ENCODE measurements around the gene GRIA3.

Gene GRIA3

DNA sequence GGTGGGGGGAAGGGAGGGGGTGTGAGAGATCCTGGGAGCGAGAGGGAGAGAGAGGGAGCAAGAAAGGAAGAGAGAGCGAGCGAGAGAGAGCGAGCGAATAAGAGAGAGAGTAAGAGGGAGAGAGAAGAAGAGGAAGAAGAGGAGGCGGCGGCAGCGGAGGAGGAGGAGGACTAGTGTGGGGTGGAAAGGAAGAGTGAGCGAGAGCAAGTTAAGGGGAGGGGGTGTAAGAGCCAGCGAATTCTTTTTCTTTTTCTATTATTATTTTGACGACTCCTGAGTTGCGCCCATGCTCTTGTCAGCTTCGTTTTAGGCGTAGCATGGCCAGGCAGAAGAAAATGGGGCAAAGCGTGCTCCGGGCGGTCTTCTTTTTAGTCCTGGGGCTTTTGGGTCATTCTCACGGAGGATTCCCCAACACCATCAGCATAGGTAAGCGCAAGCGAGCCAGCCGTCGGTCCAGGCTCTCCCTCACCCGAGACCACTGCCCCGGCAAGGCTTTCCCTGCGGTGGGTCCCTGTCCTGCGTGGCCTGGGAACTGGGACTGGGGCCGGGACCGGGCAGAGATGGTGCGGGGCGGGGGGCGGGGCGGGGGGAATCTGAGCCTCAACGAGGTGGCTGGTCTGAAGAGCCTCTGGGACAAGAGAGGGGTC, at the start of gene GRIA3:
GRIA3 (plus strand) TSS at position 60 of the 647 bp plus-strand sequence; CDS start at position 318, 258 bp downstream.
- no peak for DNase-seq

DNA sequence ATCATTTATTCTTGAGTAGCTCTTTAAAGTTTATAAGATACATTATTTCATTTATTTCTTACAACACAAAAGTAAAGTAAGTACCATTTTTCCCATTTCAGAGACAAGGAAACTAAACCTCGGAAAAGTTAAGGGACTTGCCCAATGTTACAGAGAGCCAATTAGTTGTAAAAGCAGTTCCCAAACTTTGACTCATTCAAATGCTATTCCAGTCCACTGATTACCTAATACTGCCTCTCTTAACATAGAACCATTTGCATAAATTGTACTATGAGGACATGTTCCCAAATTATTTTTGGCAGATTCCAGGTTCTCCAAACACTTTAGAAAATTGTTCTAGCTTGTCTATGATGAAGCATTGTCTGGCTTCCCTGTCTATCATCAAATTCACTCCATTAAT, 45.6 kb upstream of the GRIA3 start:
- no peak for DNase-seq

DNA sequence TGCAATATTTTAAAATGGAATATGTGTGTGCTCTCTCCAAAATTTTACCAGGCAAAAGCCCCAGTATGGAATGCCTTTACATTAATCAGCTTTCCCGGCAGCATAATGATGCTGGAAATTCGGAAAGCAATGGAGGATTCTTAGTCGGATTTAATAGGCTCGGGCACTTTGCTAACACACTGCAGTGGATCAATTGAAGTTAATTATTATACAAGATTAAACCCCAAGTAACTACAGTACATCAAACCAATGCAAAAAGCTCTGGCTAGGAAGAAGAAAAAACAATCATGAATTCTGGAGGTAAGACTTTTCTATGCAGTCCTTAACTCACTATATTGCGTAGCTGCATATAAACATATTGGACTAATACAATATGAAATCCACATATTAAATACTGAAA, 43.6 kb upstream of the GRIA3 start:
- DNase-seq, result no peak

DNA sequence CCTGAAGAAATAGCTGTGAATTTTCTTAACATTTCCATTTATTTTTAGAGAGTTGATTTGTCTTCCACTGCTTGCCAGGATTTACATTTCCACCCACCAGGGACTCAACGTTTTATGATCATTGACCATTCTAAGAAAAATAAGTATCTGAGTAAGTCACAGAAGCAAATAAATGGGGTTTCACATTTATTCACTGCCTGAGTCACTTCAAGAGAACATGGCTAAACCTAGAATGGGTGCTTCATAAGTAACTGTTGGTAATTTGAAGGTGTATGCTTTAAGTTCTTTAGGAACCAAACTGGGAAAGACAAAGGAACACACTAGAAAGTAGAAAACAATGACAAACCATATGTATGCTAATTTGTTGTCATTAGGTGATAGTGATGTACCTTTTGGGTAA, 43.2 kb upstream of the GRIA3 start:
- no peak for DNase-seq

DNA sequence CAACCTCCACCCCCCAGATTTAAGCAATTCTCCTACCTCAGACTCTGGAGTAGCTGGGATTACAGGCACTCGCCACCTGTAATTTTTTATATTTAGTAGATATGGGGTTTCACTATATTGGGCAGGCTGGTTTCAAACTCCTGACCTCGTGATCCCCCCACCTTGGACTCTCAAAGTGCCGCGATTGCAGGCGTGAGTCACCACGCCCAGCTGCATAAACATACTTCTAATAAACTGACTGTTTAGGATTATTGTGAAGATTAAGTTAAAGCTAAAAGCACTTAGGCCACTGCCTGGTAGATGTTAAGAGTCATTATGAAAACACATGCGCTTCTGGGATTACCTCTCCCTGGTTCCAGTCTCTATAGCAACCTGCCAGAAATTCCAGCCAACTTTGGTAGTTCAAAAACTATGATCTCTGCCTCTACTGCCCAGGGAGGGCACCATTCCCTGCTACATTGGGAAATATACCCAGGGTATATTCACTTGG, 30.2 kb upstream of the GRIA3 start:
- no peak for DNase-seq

DNA sequence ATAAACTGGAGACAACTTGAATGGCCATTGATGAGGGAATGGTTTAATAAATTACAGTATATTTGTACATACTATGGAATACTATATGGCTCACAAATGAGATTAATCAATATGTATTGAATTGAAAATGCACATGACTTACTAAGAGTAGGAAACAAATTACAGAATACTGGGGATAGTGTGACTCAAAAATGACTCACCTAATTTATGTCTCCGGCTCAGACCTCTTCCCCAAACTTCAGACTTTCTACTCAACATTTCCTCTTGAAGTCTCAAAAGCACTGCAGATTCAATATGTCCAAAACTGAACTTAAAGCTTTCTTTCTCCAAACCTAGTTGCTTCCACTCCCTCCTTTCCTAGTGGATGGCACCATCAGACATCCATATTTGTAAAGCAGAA, 28.8 kb upstream of the GRIA3 start:
- no peak for DNase-seq

DNA sequence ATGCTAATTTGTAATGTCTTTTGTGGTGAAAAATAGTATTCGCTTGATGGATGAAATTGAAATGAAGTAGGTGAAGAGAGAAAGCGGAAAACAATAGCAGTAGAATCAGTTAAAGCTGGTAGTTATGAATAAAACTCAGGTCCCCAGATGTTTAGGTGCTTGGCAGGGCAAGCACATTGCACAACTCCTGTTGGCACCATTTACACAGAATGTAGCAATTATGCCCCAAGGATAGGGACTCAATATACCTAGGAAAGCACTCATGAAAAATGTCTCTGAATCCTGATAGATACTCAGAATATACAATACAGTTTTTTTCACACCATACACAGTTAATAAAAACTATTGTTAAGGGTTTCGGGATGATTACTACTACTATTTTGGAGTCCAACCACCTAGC, 26.5 kb upstream of the GRIA3 start:
- no peak for DNase-seq

DNA sequence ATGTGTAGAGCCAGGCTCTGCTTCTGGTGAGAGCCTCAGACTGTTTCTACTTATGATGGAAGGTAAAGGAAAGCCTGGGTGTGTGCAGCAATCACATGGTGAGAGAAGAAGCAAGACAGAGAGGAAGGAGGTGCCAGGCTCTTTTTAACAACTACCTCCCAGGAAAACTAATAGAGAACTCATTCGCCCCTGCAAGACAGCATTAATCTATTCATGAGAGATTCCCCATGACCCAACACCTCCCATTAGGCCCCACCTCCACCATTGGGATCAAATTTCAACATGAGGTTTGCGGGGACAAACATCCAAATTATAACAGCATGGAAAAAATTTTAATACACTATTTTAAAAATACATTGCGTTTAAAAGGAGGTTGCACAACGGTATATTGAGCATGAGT, 24.7 kb upstream of the GRIA3 start:
- DNase-seq, result no peak

DNA sequence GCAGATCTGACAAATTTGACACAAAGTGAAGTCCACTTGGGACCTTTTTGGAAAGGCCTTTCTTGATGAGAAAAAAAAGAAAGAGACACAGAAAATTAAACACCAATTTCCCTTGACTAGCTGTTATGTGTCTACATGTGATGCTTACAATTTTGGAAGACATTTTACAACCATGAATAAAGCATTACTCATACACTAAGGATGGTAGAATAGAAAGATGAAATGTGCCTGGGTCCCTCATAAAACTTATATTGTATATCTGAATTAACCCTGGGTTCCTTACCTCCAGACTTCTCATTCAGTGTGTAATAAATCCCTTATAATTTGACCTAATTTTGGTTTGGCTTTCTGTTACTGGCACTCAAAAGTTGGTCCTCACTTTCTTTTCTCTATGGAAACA, 16.5 kb upstream of the GRIA3 start:
- DNase-seq, result no peak

DNA sequence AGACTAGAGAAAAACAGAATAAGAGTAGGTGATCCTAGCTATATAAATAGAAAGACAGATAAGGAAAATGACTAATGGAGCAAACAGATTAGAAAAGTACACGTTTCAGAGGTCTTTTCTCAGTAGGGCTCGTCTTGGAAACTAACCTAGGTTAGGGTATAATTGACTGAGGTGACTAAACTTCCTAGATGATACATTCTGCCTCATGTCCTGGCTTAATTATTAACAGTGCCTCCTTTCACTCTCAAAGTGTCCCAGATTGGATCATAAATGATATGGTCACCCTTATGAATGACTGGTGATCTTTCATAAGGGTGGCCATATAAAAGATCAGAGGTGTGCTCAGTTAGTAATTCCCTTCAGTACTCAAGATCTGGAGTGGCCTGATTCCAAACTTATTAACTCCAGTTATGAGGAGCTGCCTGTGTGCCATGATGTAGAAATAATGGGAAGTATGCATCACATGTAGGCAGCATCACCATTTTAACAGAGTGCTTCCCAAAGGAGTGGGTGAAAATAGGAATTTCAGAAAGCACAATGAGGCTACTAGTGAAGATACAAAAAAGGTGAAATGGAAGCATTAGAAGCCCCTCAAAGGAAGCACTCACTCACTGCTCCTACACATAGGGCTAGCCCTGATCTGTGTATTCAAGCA, 14.7 kb upstream of the GRIA3 start:
- DNase-seq, result no peak

DNA sequence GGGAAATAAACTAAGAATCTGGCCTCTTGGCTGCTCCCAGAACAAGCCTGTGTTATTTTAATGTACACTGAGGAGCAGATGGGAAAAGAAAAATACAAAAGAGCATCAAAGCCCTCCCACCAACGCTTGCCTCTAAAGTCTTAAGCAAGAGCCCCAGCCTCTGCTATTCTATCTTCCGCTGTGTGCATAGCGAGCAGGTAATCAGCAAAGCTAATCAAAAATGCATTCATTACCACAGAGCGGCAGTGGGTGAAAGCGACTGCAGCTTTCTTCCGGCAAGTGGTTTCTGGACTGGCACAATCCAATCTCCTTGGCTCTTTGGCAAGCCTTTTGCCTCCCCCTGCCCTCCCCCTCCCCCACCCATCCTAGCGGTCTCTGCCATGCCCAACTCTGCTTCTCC, 13.5 kb upstream of the GRIA3 start:
- no peak for DNase-seq

DNA sequence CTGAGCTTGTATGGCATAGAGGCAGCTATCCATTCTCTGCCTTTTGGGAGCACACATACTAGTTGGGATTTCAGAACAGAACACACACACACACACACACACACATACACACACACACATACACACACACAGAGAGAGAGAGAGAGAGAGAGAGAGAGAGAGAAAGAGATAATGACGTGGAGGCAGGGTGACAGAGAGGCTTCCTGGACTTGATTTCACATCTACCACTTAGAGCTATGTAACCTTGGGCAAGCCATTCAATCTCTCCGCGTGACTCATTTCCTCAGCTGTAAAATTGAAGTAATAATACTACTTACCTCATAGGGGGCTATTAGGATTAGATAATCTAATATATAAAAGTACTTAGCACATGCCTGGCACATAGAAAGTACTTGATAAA, 12.3 kb upstream of the GRIA3 start:
- no peak for DNase-seq

DNA sequence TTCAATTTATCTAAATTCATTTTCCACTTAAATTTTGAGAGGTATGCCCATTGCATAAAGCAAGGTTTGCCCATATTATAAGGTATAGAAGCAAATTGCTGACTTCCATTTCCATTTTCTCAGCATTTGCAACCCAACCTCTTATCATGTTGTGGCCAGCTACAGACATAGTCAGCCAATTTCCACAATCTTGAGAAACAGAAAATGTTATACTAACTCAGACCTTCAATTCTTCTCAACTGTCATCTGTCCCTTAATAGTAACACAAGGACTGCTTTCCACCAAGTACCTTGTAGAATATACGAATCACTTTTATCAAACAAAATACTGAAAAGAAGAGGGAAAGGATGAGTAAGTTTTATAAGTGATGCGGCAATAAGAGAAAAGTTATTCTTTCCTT, 11.2 kb upstream of the GRIA3 start:
- DNase-seq, result no peak

DNA sequence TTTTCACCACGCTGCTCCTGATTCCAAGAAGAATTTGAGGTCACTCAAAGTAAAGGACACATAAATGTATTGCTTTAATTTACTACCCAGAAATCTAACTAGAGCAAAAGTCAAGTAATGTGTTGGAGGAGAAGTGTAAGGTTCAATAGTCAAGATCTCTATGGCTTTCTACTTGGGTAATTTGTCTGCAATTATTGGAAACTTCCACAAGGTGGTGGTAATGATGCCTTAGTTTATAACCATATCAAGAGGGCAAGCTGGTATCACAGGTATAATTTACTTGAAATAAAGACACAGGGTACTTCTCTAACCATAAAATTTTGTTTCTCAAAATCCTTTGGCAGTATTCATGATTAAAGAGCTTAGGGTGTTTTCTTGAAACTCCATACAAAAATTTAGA, 10.2 kb upstream of the GRIA3 start:
- DNase-seq, result no peak

DNA sequence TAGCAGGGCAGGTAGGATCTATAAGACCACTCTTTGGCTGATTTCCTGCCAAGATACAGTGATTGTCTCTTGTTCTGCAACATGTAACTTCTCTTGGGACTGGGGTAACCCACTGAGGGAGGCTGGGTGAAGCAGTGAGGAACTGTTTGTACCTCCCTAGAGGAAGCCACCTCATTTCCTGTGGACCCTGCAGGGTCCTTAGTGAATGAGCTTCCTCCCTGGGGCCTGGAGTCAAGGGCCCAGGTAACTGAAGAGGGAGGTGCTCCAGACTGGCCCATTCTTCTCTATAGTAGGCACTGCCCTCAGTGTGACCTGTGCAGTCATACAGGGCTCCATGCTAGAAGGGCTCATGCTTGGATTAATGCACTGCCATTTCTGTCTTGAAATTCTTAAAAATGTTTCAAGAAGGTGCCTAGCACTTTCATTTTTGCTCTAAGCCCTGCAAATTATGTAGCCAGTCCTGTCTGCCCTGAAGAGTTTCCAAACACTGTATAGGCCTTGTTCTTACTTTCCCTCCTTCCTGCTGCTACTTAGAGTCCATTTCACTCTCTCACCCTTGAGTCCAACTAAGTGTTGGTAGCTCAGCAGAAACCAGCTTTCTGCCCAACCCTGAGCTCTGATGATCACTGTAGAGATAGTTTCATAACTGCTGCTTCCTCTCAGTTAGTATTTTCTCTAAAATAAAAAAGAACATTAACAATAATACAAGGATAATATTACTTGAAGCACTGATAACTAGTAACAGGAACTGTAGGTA, 8.5 kb upstream of the GRIA3 start:
- no peak for DNase-seq

DNA sequence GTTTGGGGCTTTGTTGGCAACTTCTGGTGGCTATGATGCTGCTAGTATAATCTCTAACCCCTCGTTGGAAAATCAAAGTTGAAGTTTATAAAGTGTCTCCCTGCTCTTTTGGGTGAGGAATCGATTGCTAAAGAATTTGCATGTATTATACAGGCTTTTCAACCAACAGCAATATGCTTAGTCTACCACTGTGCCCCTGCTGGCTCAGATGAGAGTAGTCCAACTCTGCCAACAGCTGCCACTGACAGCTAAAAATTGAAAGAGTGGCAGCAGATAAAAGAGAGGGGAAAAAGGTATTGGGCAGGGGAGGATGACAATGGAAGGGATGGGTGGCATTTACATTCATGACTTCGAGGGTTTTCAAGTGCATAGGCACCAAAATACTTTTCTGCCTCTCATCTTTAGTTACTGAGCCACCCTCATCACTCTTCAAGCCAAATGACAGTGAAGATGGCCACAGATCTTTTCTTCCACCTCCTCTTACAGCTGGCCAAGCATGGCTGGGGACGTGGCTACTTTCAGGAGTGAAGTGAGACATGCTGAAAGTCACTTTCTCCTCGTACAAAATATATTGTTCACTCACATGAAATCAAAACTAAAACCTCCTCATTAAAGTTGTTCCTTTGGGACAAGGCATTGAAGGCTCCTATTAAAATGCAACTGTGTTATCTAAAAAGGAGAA, 2.7 kb upstream of the GRIA3 start:
- DNase-seq, result no peak

DNA sequence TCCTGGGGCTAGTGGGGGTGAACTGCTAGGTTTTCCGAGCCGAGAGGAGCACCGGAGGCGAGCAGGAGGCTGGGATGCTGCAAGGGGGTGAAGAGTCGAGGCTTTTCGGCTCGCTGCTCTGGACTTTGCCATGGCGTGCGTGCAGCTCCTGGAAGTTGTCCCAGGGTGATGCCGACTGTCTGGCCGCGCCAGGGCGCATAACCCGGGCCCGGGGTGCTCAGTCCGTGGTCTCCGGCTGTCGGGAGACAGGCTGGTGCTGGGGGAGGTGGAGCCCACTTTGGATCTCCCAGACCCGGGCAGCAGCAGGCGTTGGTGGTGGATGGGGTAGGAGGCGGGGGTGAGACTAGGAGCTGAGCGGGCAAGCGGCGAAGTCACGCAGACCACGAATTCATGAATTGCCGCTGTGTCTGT, 793 bp downstream of the GRIA3 start:
- no peak for DNase-seq

DNA sequence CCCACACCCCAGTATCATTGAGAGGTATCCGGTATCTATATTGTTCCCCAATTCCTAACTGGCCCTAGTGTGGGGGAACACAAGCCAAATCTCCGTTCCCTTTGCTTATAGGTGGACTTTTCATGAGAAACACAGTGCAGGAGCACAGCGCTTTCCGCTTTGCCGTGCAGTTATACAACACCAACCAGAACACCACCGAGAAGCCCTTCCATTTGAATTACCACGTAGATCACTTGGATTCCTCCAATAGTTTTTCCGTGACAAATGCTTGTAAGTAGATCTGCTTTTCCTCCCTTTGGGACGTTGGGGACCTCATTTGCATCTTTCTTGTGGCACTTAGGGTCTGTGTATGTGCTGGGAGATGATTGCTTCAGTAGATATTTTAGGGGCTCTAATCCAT, 1.6 kb downstream of the GRIA3 start:
- no peak for DNase-seq

DNA sequence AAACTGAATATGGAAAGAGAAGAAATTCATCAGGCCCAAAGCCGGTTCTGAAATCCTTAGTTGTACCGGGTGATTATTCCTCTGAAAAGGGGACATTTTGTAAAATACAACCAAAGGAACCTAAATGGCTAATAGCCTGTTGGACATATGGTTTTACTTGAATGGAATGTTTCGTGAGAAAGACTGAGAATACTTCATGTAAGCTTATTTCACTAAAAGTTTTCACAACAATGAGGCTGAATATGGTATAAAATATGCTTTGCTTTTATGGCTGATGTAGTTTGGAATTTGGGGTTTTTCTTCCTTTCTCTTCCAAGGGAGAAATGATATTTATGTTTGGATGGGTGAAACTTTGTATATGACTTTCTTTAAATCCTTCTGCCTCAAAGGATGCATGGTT, 2.7 kb downstream of the GRIA3 start:
- DNase-seq, result no peak

DNA sequence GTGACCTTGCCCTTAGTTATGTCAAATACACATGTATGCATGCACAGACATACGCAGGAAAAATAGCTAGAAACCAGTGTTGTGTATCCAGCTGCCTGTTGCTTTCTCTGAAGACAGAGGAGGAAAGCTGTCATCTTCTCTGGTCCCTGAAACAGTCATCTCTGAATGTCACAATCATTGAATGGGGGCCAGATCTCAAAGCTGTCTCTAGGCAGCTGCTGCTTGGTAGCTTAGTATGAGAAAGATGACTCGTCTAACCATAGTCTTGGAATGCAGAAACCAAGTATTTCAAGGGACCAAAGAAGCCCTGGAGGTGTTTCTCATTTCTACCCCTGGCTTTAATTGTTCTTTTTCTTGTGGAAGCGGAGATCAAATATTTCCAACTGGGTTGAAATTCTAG, 4.0 kb downstream of the GRIA3 start:
- DNase-seq, result no peak

DNA sequence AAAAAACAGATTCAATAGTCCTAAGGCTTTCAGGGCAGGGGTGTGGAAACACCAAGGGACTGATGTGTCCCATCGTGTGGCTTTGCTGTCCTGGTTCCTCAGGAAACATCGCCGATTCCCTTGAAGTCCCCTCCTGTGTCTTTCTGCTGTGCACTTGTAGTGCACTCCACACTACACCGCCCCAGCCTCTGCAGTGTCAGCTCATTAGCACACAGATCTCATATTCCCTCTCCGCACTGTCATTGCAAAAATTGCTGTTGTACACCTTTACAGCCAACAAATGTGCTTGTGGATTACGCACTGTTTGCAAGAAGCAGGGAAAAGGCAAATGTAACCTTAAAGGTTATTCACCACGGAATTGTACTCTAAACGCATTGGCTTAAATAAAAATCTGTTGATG, 5.3 kb downstream of the GRIA3 start:
- no peak for DNase-seq

DNA sequence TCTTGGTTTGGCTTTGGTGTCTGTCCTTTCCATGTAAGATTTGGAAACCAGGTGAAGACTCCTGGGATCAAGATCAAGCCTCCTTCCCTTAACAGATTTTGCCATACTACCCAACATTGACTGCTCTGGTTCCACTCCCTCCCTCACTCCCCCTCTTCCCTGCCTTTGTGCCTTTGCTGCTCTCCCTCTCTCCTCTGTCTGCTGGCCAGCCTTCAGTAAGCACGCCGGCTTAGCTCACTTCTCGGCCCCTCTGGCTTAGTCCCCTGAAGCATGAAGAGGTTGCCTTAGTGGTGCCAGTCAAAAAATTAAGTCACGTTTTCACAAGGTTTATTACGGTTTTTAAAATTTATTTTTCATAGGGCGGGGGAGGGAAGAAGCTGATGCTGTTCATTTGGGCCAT, 6.0 kb downstream of the GRIA3 start:
- DNase-seq, result no peak

DNA sequence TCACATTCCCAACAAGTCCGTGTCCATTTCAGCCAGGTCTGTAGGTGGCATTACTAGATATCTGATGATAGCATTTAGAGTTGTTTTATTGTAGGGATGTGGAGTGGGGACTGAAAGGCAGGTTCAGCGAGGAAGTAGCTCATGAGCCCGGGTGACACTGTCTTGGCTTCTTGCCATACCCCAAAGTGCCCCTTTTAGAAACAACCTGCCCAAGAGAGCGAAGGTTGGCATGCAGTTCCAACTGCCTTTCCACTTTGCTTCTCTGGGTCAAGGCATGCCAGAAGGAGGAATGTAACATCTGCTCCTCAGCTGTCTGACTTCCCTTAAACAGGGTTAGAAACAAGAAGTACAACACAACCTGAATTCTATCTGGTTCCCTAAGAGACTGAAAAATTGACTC, 9.0 kb downstream of the GRIA3 start:
- no peak for DNase-seq

DNA sequence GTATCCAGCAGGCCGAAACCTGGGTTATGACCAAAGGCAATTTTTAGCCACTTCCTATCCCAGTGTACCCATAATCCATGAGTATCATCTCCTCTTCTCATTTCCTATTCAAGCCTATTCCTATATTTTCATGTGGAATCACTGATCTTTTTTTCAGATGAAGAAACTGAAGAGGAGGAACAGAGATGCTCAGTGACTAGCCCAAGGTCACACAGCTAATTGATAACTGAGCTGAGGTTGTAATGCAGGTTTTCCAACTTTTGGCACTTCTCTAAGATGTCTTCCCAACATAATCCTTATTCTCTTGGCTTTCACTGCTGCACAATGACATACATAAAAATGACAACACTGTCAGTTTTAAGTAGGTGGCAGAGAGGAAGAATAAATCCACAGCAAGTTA, 15.3 kb downstream of the GRIA3 start:
- DNase-seq, result no peak
